ENCODE data around the gene ADARB2.

The ADARB2 gene

GRCh38 chr10:1712314-1712713, 25.0 kb downstream of the ADARB2 start:
- DNase-seq (ENCODE audit: low read depth) = no peak
- no peak overlapping the region for H3K4me3 ChIP-seq (ENCODE audit: control insufficient read depth, low read depth, low read length)
- no peak for TF ChIP-seq CTCF (conservative IDR thresholded peaks at IDR 0.05; ENCODE audit: control insufficient read depth, insufficient read depth, low read depth, low read length)

DNA sequence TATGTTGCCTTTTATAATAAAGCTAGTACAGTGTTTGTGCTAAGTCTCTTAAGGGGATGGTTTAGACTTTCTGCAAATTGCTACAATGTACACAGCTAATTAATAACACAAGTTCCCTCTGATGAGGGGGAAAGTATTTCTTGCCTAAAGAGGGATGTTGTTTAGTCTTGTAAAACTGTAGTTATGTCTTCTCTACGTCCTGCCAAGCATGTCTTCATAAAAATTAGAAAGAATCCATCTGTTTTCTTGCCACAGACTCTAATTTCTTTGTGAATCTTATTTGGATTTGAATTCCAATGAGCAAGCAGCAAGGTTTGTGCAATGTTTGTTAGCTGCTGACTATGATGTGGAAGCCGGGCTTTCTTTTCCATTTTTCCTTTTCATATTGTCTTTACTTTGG, 28.2 kb downstream of the ADARB2 start:
- no peak for DNase-seq (ENCODE audit: low read depth)
- H3K4me3 ChIP-seq (ENCODE audit: control insufficient read depth, low read depth, low read length) = no peak overlapping the region
- no peak for TF ChIP-seq CTCF (conservative IDR thresholded peaks at IDR 0.05; ENCODE audit: control insufficient read depth, insufficient read depth, low read depth, low read length)

- no peak for DNase-seq (ENCODE audit: low read depth)
- H3K4me3 ChIP-seq (ENCODE audit: control insufficient read depth, low read depth, low read length) = no peak overlapping the region
- TF ChIP-seq CTCF (conservative IDR thresholded peaks at IDR 0.05; ENCODE audit: control insufficient read depth, insufficient read depth, low read depth, low read length) = no peak
These were observed 28.6 kb downstream of the ADARB2 start for GRCh38 chr10:1708746-1709145.

- DNase-seq (ENCODE audit: low read depth) = no peak
- H3K4me3 ChIP-seq (ENCODE audit: control insufficient read depth, low read depth, low read length) = no peak overlapping the region
- TF ChIP-seq CTCF (conservative IDR thresholded peaks at IDR 0.05; ENCODE audit: control insufficient read depth, insufficient read depth, low read depth, low read length) = no peak
These were observed 30.6 kb downstream of the ADARB2 start for GRCh38 chr10:1706711-1707110.

- no peak for DNase-seq (ENCODE audit: low read depth)
- no peak for TF ChIP-seq CTCF (conservative IDR thresholded peaks at IDR 0.05; ENCODE audit: control insufficient read depth, insufficient read depth, low read depth, low read length)
- no peak overlapping the region for H3K4me3 ChIP-seq (ENCODE audit: control insufficient read depth, low read depth, low read length)
These were observed 31.1 kb downstream of the ADARB2 start for GRCh38 chr10:1706256-1706655.

- H3K4me3 ChIP-seq (ENCODE audit: control insufficient read depth, low read depth, low read length) = no peak overlapping the region
- TF ChIP-seq CTCF (conservative IDR thresholded peaks at IDR 0.05; ENCODE audit: control insufficient read depth, insufficient read depth, low read depth, low read length) = no peak
- no peak for DNase-seq (ENCODE audit: low read depth)
These were observed 39.1 kb downstream of the ADARB2 start for GRCh38 chr10:1698185-1698584.

GRCh38 chr10:1696106-1696505, 41.2 kb downstream of the ADARB2 start:
- TF ChIP-seq CTCF (conservative IDR thresholded peaks at IDR 0.05; ENCODE audit: control insufficient read depth, insufficient read depth, low read depth, low read length) = no peak
- no peak overlapping the region for H3K4me3 ChIP-seq (ENCODE audit: control insufficient read depth, low read depth, low read length)
- DNase-seq (ENCODE audit: low read depth) = no peak

Data from fibroblast of mammary gland (primary cell).